ENCODE data around the gene FAM168B.

DNA sequence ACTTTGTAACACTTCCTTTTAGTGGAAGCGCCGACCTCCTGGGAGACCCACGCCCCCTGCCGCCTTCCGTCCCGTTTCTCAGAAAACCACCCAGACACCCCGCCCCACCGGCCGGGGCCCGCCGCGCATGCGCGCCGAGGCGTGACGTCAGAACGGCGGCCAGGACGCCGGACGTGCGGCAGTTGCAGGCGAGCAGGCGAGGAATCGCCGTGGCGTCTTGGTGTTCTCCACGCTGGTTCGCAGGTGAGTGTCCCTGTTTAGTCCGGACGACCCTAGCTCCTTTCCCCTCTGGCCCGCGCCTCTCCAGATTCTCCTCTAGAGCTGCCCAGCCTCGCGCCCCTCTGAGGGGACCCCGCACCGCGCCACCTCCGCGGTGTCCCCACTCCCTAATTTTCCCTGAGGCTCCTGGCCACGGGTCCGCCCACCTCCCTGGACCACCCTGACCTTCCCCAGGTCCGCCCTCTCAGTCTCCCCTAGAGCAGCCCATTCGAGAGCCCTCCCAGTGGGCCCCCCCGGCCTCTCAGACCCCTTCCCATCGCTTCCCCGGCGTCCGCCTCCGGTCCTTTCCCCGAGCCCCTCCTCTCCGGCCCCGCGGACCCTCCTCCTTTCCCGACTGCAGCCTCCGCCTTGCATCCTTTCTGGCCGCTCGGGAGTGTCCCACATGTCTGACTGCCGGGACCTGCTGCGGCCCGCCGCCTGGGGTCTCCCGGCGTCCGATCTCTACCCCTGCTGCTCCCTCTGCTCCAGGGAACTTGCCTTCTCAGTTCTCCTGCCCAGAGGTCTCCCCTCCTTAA is 12.1 kb upstream of the FAM168B start, which contains the start of gene PLEKHB2:
- TF ChIP-seq, protein P1, sequence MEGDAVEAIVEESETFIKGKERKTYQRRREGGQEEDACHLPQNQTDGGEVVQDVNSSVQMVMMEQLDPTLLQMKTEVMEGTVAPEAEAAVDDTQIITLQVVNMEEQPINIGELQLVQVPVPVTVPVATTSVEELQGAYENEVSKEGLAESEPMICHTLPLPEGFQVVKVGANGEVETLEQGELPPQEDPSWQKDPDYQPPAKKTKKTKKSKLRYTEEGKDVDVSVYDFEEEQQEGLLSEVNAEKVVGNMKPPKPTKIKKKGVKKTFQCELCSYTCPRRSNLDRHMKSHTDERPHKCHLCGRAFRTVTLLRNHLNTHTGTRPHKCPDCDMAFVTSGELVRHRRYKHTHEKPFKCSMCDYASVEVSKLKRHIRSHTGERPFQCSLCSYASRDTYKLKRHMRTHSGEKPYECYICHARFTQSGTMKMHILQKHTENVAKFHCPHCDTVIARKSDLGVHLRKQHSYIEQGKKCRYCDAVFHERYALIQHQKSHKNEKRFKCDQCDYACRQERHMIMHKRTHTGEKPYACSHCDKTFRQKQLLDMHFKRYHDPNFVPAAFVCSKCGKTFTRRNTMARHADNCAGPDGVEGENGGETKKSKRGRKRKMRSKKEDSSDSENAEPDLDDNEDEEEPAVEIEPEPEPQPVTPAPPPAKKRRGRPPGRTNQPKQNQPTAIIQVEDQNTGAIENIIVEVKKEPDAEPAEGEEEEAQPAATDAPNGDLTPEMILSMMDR (optimal IDR thresholded peaks at IDR 0.05 in 1 of 3, IDR thresholded peaks at IDR 0.05 in 1 of 3, conservative IDR thresholded peaks at IDR 0.05 in 1 of 3; ENCODE audit: extremely low read depth in 1 of 3, insufficient read depth in 2 of 3, low read length in 3 of 3), result peak in 2 of 3 experiments; percentile 6 to 20
- no peak for TF ChIP-seq EZH2 (IDR thresholded peaks at IDR 0.05; ENCODE audit: low read length)

Measured in keratinocyte (primary cell).